Measurements from ENCODE around the gene ANXA8L1. TPM values are rescaled to one million over a fixed set of nuclear protein-coding genes. Genes with fewer than 3 reads are reported as not detected.
"Not testable (repeated sequence)": the region's sequence is repeated elsewhere in the genome, so short reads cannot be mapped to it uniquely, and the experiment has no call there.

The ANXA8L1 gene
- total and polyA plus RNA-seq, 4 donors = 12.0 to 23.9 (median 20.5) TPM

GRCh38 chr10:46415291-46415690 lies 39.7 kb downstream of the ANXA8L1 start:
- 78 to 89% methylated on average over 3 of the region's 6 CpGs for WGBS, 2 donors
- DNase-seq; H3K4me3 ChIP-seq; H3K9ac ChIP-seq (ENCODE audit: insufficient read depth in 1 of 2, low read length in 2 of 2); ATAC-seq (ENCODE audit: insufficient read depth, low FRiP score); H3K27me3 ChIP-seq (ENCODE audit: control insufficient read depth in 3 of 3, insufficient read depth in 3 of 3, low read length in 2 of 3); H3K4me1 ChIP-seq (ENCODE audit: control insufficient read depth in 5 of 5, insufficient read depth in 5 of 5, low read length in 5 of 5); H3K9me3 ChIP-seq (ENCODE audit: control insufficient read depth in 4 of 4, insufficient read depth in 3 of 4, low read length in 3 of 4); H3K27ac ChIP-seq (ENCODE audit: low read depth in 1 of 2, low read length in 1 of 2); H3K36me3 ChIP-seq (ENCODE audit: control insufficient read depth in 4 of 4, insufficient read depth in 4 of 4, low read length in 4 of 4): not testable (repeated sequence)

GRCh38 chr10:46418283-46418682 lies 42.7 kb downstream of the ANXA8L1 start:
- 68 to 100% methylated on average over 2 to 4 of the region's 7 CpGs for WGBS, 2 donors
- ATAC-seq (ENCODE audit: insufficient read depth, low FRiP score); H3K4me1 ChIP-seq (ENCODE audit: control insufficient read depth in 5 of 5, insufficient read depth in 5 of 5, low read length in 5 of 5); H3K9me3 ChIP-seq (ENCODE audit: control insufficient read depth in 4 of 4, insufficient read depth in 3 of 4, low read length in 3 of 4); H3K36me3 ChIP-seq (ENCODE audit: control insufficient read depth in 4 of 4, insufficient read depth in 4 of 4, low read length in 4 of 4); H3K9ac ChIP-seq (ENCODE audit: insufficient read depth in 1 of 2, low read length in 2 of 2); H3K4me3 ChIP-seq; H3K27ac ChIP-seq (ENCODE audit: low read depth in 1 of 2, low read length in 1 of 2); DNase-seq; H3K27me3 ChIP-seq (ENCODE audit: control insufficient read depth in 3 of 3, insufficient read depth in 3 of 3, low read length in 2 of 3): not testable (repeated sequence)

GRCh38 chr10:46419570-46420379 lies 44.2 kb downstream of the ANXA8L1 start:
- H3K27ac ChIP-seq (ENCODE audit: low read depth in 1 of 2, low read length in 1 of 2); DNase-seq; H3K4me3 ChIP-seq; H3K36me3 ChIP-seq (ENCODE audit: control insufficient read depth in 4 of 4, insufficient read depth in 4 of 4, low read length in 4 of 4); H3K9me3 ChIP-seq (ENCODE audit: control insufficient read depth in 4 of 4, insufficient read depth in 3 of 4, low read length in 3 of 4); H3K9ac ChIP-seq (ENCODE audit: insufficient read depth in 1 of 2, low read length in 2 of 2); H3K27me3 ChIP-seq (ENCODE audit: control insufficient read depth in 3 of 3, insufficient read depth in 3 of 3, low read length in 2 of 3); H3K4me1 ChIP-seq (ENCODE audit: control insufficient read depth in 5 of 5, insufficient read depth in 5 of 5, low read length in 5 of 5): not testable (repeated sequence)
- WGBS, 2 donors = 53 to 74% methylated on average over 4 of the region's 13 CpGs
- ATAC-seq (ENCODE audit: insufficient read depth, low FRiP score) = peak; percentile 67

- not testable (repeated sequence) for DNase-seq; H3K27me3 ChIP-seq (ENCODE audit: control insufficient read depth in 3 of 3, insufficient read depth in 3 of 3, low read length in 2 of 3); ATAC-seq (ENCODE audit: insufficient read depth, low FRiP score); H3K27ac ChIP-seq (ENCODE audit: low read depth in 1 of 2, low read length in 1 of 2); H3K9me3 ChIP-seq (ENCODE audit: control insufficient read depth in 4 of 4, insufficient read depth in 3 of 4, low read length in 3 of 4); H3K4me3 ChIP-seq; H3K9ac ChIP-seq (ENCODE audit: insufficient read depth in 1 of 2, low read length in 2 of 2); H3K4me1 ChIP-seq (ENCODE audit: control insufficient read depth in 5 of 5, insufficient read depth in 5 of 5, low read length in 5 of 5); H3K36me3 ChIP-seq (ENCODE audit: control insufficient read depth in 4 of 4, insufficient read depth in 4 of 4, low read length in 4 of 4)
- no CpG with 5 or more reads among the region's 2 CpGs for WGBS, 2 donors
These were observed 48.0 kb downstream of the ANXA8L1 start for GRCh38 chr10:46423550-46423949.

GRCh38 chr10:46440942-46441341 lies 65.4 kb downstream of the ANXA8L1 start:
- H3K4me3 ChIP-seq; ATAC-seq (ENCODE audit: insufficient read depth, low FRiP score); H3K9me3 ChIP-seq (ENCODE audit: control insufficient read depth in 4 of 4, insufficient read depth in 3 of 4, low read length in 3 of 4); H3K27ac ChIP-seq (ENCODE audit: low read depth in 1 of 2, low read length in 1 of 2); H3K4me1 ChIP-seq (ENCODE audit: control insufficient read depth in 5 of 5, insufficient read depth in 5 of 5, low read length in 5 of 5); H3K9ac ChIP-seq (ENCODE audit: insufficient read depth in 1 of 2, low read length in 2 of 2); H3K36me3 ChIP-seq (ENCODE audit: control insufficient read depth in 4 of 4, insufficient read depth in 4 of 4, low read length in 4 of 4); H3K27me3 ChIP-seq (ENCODE audit: control insufficient read depth in 3 of 3, insufficient read depth in 3 of 3, low read length in 2 of 3); DNase-seq: not testable (repeated sequence)
- WGBS, 2 donors = no CpG with 5 or more reads among the region's 4 CpGs

Other genes starting within 250 kb of the ANXA8L1 start
- gene ANTXRL, start 88.8 kb upstream of the ANXA8L1 start, total RNA-seq = not detected
- not detected for gene ANTXRL, start 88.8 kb upstream of the ANXA8L1 start, polyA plus RNA-seq
- gene NPY4R, start 90.2 kb downstream of the ANXA8L1 start, total RNA-seq = 10 to 100 TPM in 1 of 2 donors, 1 to 10 TPM in 1; 2.6 to 11.6 TPM
- gene NPY4R, start 90.2 kb downstream of the ANXA8L1 start, polyA plus RNA-seq = under 1 TPM; 0.07 to 0.12 TPM
- 10 to 100 TPM; 23.2 to 36.5 TPM for gene GPRIN2, start 180.9 kb downstream of the ANXA8L1 start, total RNA-seq
- 10 to 100 TPM; 17.7 to 35.0 TPM for gene GPRIN2, start 180.9 kb downstream of the ANXA8L1 start, polyA plus RNA-seq
- gene SYT15, start 203.4 kb downstream of the ANXA8L1 start, total RNA-seq = 10 to 100 TPM; 24.8 to 53.5 TPM
- gene SYT15, start 203.4 kb downstream of the ANXA8L1 start, polyA plus RNA-seq = 10 to 100 TPM in 1 of 2 donors, 1 to 10 TPM in 1; 3.8 to 18.4 TPM

Measured in lung (tissue), 10 donors.